HCT116 (cell line): Measurements from ENCODE around the gene ABCC10. TPM values are rescaled to one million over a fixed set of nuclear protein-coding genes. Genes with fewer than 3 reads are reported as not detected.
"Not testable (repeated sequence)": the region's sequence is repeated elsewhere in the genome, so short reads cannot be mapped to it uniquely, and the experiment has no call there.

Source experiments
- ATAC-seq: fragments of 200-7000 bp; cut with Tn5 transposase; 2 replicates; pipeline ENCODE4 v1.9.1; 2020; ENCODE audit warnings: mild to moderate bottlenecking, moderate library complexity
- BruUV-seq: library from RNA; stranded (reverse); fragments of 400-500 nt; replicated peaks from 2 replicates; lab custom pipeline; 2021; lab: Mats Ljungman, UMichigan
- CTCF ChIA-PET: fragments of 300-600 bp; sonication (Branson Sonifier 250); formaldehyde crosslinking; loops from one replicate; lab custom pipeline; 2021; ENCODE audit warnings: antibody characterized with exemption; lab: Charles Lee
- POLR2A ChIA-PET: fragments of 300-600, 350-600 bp; sonication (Branson Sonifier 250); formaldehyde crosslinking; loops from one replicate; lab custom pipeline; 2021; ENCODE audit warnings: antibody characterized with exemption; lab: Charles Lee
- RAD21 ChIA-PET, 2 experiments: fragments of 300-600 bp; sonication (Branson Sonifier 250); formaldehyde crosslinking; loops; one replicate each; lab custom pipeline; 2023; ENCODE audit warnings: low total read pairs in 2 of 2; ENCODE audit not compliant: uncharacterized antibody in 2 of 2, unreplicated experiment in 2 of 2, low non-redundant PET in 1 of 2; lab: Charles Lee
- DNase-seq: peaks from one replicate; pipeline ENCODE4 v3.0.0-alpha.2; 2010; ENCODE audit warnings: low read depth, low spot score
- H2AFZ ChIP-seq: fragments of 200-600 bp; shearing (Covaris generic), sonication (generic); 2 replicates; pipeline ENCODE4 v1.6.1; 2017; ENCODE audit warnings: low read depth, mixed run types, mixed read lengths, antibody characterized with exemption, low read length; ENCODE audit not compliant: poor library complexity, severe bottlenecking
- H3K27ac ChIP-seq: 2 replicates; pipeline ENCODE4 v1.5.1; 2012; ENCODE audit warnings: low read depth, low read length
- H3K27me3 ChIP-seq: fragments of 200-600 bp; sonication (generic); 2 replicates; pipeline ENCODE4 v1.6.1; 2016; ENCODE audit warnings: mixed run types, low read length, mixed read lengths; ENCODE audit not compliant: insufficient read depth
- H3K36me3 ChIP-seq, 2 experiments: fragments of 200-500 bp in 1 of 2; fragments of 200-600 bp in 1 of 2; sonication (Bioruptor generic) in 1 of 2; sonication (generic) in 1 of 2; 2 replicates each; pipeline versions ENCODE4 v1.5.1 to v1.6.1; 2014 to 2016; ENCODE audit warnings: low read length in 2 of 2, inconsistent platforms in 1 of 2, mixed read lengths in 1 of 2, mixed run types in 1 of 2; ENCODE audit not compliant: insufficient read depth in 2 of 2, control insufficient read depth in 1 of 2
- H3K4me1 ChIP-seq, 2 experiments: fragments of 200-600 bp in 1 of 2; sonication (generic) in 1 of 2; 2 replicates each; pipeline versions ENCODE4 v1.5.1 to v1.6.1; 2012 to 2017; ENCODE audit warnings: low read length in 2 of 2, inconsistent platforms in 1 of 2, mild to moderate bottlenecking in 1 of 2, mixed read lengths in 1 of 2, mixed run types in 1 of 2, moderate library complexity in 1 of 2; ENCODE audit not compliant: insufficient read depth in 2 of 2, control insufficient read depth in 1 of 2
- H3K4me2 ChIP-seq: fragments of 200-600 bp; sonication (generic); 2 replicates; pipeline ENCODE4 v1.6.1; 2017; ENCODE audit warnings: mixed run types, low read length, mixed read lengths
- H3K4me3 ChIP-seq, 2 experiments: fragments of 200-600 bp in 1 of 2; sonication (generic) in 1 of 2; replicated peaks in 1 of 2; 2 replicates each; pipeline ENCODE4 v1.5.1; 2011 to 2016; ENCODE audit warnings: low read length in 2 of 2, control low read depth in 1 of 2, low read depth in 1 of 2, mild to moderate bottlenecking in 1 of 2, mixed read lengths in 1 of 2, mixed run types in 1 of 2
- H3K79me2 ChIP-seq: fragments of 200-600 bp; sonication (generic); 2 replicates; pipeline ENCODE4 v1.6.1; 2017; ENCODE audit warnings: mild to moderate bottlenecking, mixed run types, low read length, moderate library complexity, mixed read lengths; ENCODE audit not compliant: insufficient read depth
- H3K9ac ChIP-seq: fragments of 200-600 bp; sonication (generic); 2 replicates; pipeline ENCODE4 v1.6.1; 2016; ENCODE audit warnings: low read length, mixed read lengths
- H3K9me2 ChIP-seq: fragments of 200-600 bp; sonication (generic), shearing (Covaris generic); 2 replicates; pipeline ENCODE4 v1.6.1; 2017; ENCODE audit warnings: mixed run types, mild to moderate bottlenecking, moderate library complexity; ENCODE audit not compliant: insufficient read depth
- H3K9me3 ChIP-seq, 2 experiments: fragments of 200-500 bp in 1 of 2; fragments of 200-600 bp in 1 of 2; sonication (Bioruptor generic) in 1 of 2; sonication (generic) in 1 of 2; 2 replicates each; pipeline ENCODE4 v1.6.1; 2014 to 2017; ENCODE audit warnings: low read length in 2 of 2, mixed read lengths in 2 of 2, inconsistent platforms in 1 of 2, low read depth in 1 of 2, mild to moderate bottlenecking in 1 of 2, mixed run types in 1 of 2, moderate library complexity in 1 of 2; ENCODE audit not compliant: control insufficient read depth in 1 of 2, insufficient read depth in 1 of 2
- H4K20me1 ChIP-seq: fragments of 200-600 bp; sonication (generic), shearing (Covaris generic); 2 replicates; pipeline ENCODE4 v1.6.1; 2017; ENCODE audit warnings: mixed run types, mild to moderate bottlenecking, moderate library complexity; ENCODE audit not compliant: insufficient read depth
- CBX3 ChIP-seq: IDR thresholded peaks from 2 replicates; pipeline ENCODE4 v1.6.1; 2012; ENCODE audit warnings: low read depth
- CEBPB ChIP-seq: IDR thresholded peaks from 2 replicates; pipeline ENCODE4 v1.6.1; 2012; ENCODE audit warnings: low read depth
- EGR1 ChIP-seq: IDR thresholded peaks from 2 replicates; pipeline ENCODE4 v1.6.1; 2012; ENCODE audit warnings: low read depth
- EZH2phosphoT487 ChIP-seq: fragments of 200-600 bp; IDR thresholded peaks from 2 replicates; pipeline ENCODE4 v1.6.1; 2018; ENCODE audit warnings: antibody characterized with exemption, borderline replicate concordance
- JUND ChIP-seq: IDR thresholded peaks from 2 replicates; pipeline ENCODE4 v1.6.1; 2012
- POLR2A ChIP-seq: IDR thresholded peaks from 2 replicates; pipeline ENCODE4 v1.7.0; 2011; ENCODE audit warnings: borderline replicate concordance; ENCODE audit not compliant: insufficient read depth, insufficient read length; ENCODE audit errors: extremely low read depth
- SP1 ChIP-seq: IDR thresholded peaks from 2 replicates; pipeline ENCODE4 v1.6.1; 2012; ENCODE audit warnings: low read depth
- SRF ChIP-seq: IDR thresholded peaks from 2 replicates; pipeline ENCODE4 v1.6.1; 2012; ENCODE audit warnings: low read depth
- TCF7L2 ChIP-seq: IDR thresholded peaks from 2 replicates; pipeline ENCODE4 v1.7.0; 2011; ENCODE audit warnings: borderline replicate concordance, inconsistent platforms; ENCODE audit not compliant: insufficient read depth, insufficient read length; ENCODE audit errors: extremely low read depth
- YY1 ChIP-seq: IDR thresholded peaks from 2 replicates; pipeline ENCODE4 v1.6.1; 2011; ENCODE audit warnings: low read length, low read depth, moderate library complexity, mild to moderate bottlenecking; ENCODE audit not compliant: insufficient replicate concordance; ENCODE audit errors: extremely low read depth
- intact Hi-C: fragments of 100-400 bp; cut with micrococcal nuclease; formaldehyde crosslinking; loops from 2 replicates; pipeline ENCODE4 v1.10.0; 2022
- total RNA-seq: library from RNA; stranded (reverse); gene quantifications from one replicate; pipeline ENCODE4 v1.2.1, GENCODE V29; 2021; ENCODE audit not compliant: unreplicated experiment
- TF ChIP-seq, protein P1 (sequence below): IDR thresholded peaks from 2 replicates; pipeline ENCODE4 v1.6.1; 2011; ENCODE audit warnings: mild to moderate bottlenecking, low read length, moderate library complexity; ENCODE audit not compliant: insufficient replicate concordance; ENCODE audit errors: extremely low read depth
- TF ChIP-seq, protein P2 (sequence below): IDR thresholded peaks from 2 replicates; pipeline ENCODE4 v1.6.1; 2012
- TF ChIP-seq, protein P3 (sequence below): IDR thresholded peaks from 2 replicates; pipeline ENCODE4 v1.6.1; 2012

The ABCC10 gene
- total RNA-seq, 1 experiment from 2014 or later: 29.9 TPM

DNA sequence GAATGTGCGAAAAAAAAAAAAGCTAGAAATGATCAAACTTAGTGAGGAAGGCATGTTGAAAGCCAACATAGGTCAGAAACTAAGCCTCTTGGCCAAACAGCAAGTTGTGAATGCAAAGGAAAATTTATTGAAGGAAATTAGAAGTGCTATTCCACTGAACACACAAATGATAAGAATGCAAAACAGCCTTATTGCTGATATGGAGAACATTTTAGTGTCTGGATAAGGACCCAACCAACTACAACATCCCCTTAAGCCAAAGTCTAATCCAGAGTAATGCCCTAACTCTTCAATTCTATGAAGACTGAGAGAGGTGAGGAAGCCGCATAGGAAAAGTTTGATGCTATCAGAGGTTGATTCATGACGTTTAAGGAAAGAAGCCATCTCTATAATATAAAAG, 5.5 kb upstream of the ABCC10 start:
- Histone ChIP-seq H3K27ac (no peak overlapping the region), H3K4me3 (no peak overlapping the region), H3K9me3 (no peaks in the 10 kb centered on the region), H3K27me3 (no peaks in the 10 kb centered on the region), H4K20me1 (no peaks in the 10 kb centered on the region), H3K4me1 (peaks cover 0 to under 1% of the 10 kb centered on the region in 2 experiments; a peak in 2 of 4 replicates), H3K36me3 (no peaks in the 10 kb centered on the region), H2AFZ (no peak overlapping the region), H3K4me2 (no peak overlapping the region), H3K9me2 (no peaks in the 10 kb centered on the region), H3K9ac (no peak overlapping the region), H3K79me2 (no peaks in the 10 kb centered on the region)
- ATAC-seq (no peak), DNase-seq (no peak)
- BruUV-seq: no TSS peak
- RAD21 ChIA-PET: no interaction called here
- CTCF ChIA-PET: no interaction called here
- TF ChIP-seq YY1: no peak
- no peak for TF ChIP-seq SRF
- no peak for TF ChIP-seq EGR1
- no peak for TF ChIP-seq CEBPB
- no peak for TF ChIP-seq SP1
- TF ChIP-seq, protein P1, sequence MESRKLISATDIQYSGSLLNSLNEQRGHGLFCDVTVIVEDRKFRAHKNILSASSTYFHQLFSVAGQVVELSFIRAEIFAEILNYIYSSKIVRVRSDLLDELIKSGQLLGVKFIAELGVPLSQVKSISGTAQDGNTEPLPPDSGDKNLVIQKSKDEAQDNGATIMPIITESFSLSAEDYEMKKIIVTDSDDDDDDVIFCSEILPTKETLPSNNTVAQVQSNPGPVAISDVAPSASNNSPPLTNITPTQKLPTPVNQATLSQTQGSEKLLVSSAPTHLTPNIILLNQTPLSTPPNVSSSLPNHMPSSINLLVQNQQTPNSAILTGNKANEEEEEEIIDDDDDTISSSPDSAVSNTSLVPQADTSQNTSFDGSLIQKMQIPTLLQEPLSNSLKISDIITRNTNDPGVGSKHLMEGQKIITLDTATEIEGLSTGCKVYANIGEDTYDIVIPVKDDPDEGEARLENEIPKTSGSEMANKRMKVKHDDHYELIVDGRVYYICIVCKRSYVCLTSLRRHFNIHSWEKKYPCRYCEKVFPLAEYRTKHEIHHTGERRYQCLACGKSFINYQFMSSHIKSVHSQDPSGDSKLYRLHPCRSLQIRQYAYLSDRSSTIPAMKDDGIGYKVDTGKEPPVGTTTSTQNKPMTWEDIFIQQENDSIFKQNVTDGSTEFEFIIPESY: no peak
- TF ChIP-seq, protein P2, sequence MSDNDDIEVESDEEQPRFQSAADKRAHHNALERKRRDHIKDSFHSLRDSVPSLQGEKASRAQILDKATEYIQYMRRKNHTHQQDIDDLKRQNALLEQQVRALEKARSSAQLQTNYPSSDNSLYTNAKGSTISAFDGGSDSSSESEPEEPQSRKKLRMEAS: no peak
- TF ChIP-seq POLR2A: no peak
- TF ChIP-seq, protein P3, sequence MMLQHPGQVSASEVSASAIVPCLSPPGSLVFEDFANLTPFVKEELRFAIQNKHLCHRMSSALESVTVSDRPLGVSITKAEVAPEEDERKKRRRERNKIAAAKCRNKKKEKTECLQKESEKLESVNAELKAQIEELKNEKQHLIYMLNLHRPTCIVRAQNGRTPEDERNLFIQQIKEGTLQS: no peak
- no peak for TF ChIP-seq JUND
- TF ChIP-seq CBX3: no peak
- no peak for TF ChIP-seq TCF7L2
- TF ChIP-seq EZH2phosphoT487: no peak
- intact Hi-C loops: loop anchor here (1.0 kb wide), 1 partner anchor 16 kb away; no protein-coding TSS in a partner anchor
- POLR2A ChIA-PET: no interaction called here

DNA sequence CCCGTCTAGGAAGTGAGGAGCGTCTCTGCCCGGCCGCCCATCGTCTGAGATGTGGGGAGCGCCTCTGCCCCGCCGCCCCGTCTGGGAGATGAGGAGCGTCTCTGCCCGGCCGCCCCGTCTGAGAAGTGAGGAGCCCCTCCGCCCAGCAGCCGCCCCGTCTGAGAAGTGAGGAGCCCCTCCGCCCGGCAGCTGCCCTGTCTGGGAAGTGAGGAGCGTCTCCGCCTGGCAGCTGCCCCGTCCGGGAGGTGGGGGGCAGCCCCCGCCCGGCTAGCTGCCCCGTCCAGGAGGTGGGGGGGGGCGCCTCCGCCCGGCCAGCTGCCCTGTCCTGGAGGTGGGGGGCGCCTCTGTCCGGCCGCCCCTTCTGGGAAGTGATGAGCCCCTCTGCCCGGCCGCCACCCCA, 2.3 kb upstream of the ABCC10 start:
- H3K9me2 ChIP-seq, H3K27me3 ChIP-seq, DNase-seq, H4K20me1 ChIP-seq, ATAC-seq, H3K4me3 ChIP-seq, H3K4me2 ChIP-seq, H3K9me3 ChIP-seq, H3K27ac ChIP-seq, intact Hi-C loops, H3K36me3 ChIP-seq, H2AFZ ChIP-seq, RAD21 ChIA-PET, POLR2A ChIA-PET, H3K9ac ChIP-seq, CTCF ChIA-PET, BruUV-seq: not testable (repeated sequence)
- Histone ChIP-seq H3K4me1 (peaks cover 7 to 12% of the 10 kb centered on the region in 2 experiments), H3K79me2 (peaks cover 12% of the 10 kb centered on the region)
